Left renal cortex interstitium (tissue), 4 donors: ENCODE measurements around the gene NIP7. TPM values are rescaled to one million over a fixed set of nuclear protein-coding genes. Genes with fewer than 3 reads are reported as not detected.

ENCODE experiments used
- DNase-seq, 4 donors: peaks; one replicate each; pipeline ENCODE4 v3.0.0-alpha.2; 2013; ENCODE audit warnings: low read depth in 4 of 4, low spot score in 2 of 4, missing footprints in 1 of 4
- polyA plus RNA-seq, 4 donors: library from polyadenylated mRNA; unstranded; fragments of 120-200 nt; gene quantifications; one replicate each; pipeline ENCODE4 v1.2.1, GENCODE V29; 2013; ENCODE audit not compliant: insufficient read length in 4 of 4

The NIP7 gene
- polyA plus RNA-seq, 4 donors, result 28.6 to 35.2 (median 30.6) TPM

DNA sequence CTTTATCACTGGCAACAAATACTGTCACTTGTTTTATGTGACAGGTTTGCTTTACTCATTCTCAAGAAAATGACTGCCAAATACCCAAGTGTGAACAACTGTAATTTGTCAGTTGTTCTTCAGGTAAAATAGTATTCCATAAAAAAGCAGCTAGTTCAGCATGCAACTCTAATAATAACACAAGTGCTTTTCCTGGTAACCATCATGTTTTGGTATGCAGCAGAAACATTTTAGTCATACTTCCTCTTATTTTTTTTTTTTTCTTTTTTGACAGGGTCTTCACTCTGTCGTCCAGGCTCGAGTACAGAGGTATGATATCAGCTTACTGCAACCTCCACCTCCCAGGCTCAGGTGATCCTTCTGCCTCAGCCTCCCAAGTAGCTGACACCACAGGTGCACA is 41.7 kb downstream of the NIP7 start:
- no peak for DNase-seq

DNA sequence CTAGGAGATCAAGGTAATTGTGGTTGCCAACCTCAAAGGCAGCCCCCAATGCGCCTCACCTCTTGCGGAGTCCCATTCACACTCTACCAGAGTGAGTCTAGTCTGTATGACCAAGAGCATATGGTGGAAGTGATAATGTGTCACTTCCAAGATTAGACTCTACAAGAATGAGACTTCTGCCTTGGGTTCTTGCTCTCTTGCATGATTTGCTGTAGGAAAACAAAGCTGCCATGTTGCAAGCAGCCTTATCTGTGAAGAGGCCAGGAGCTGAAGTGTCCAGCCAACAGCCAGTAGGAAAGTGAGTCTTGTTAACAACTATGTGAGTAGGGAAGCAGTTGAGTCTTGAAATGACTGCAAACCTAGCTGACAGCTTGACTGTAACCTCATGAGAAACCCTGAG is 42.8 kb downstream of the NIP7 start:
- DNase-seq, result no peak

- DNase-seq, result no peak
These were observed 45.4 kb downstream of the NIP7 start for GRCh38 chr16:69384974-69385373.

DNA sequence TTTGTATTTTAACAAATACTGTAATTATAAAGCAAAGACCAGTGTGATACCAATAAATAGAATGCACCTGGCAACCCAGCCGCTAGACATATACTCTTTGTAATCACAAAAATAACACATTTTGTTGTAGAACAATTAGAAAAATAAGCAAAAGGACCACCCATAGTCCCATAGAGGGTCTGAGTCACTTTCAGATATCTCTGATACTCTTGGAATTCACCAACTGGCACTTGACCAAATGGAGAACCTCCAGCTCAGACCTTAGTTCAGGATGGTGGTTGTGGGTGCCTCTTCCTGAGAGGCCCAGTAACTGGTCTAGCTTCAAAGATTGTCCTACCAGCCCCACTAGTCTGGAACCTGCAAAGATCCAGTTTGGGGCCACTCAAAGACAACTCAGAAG is 47.0 kb downstream of the NIP7 start:
- no peak for DNase-seq

Other genes with a start within 250 kb of the NIP7 start
- gene HAS3, start 234.1 kb upstream of the NIP7 start, polyA plus RNA-seq, result 1 to 10 TPM; 3.5 to 4.6 (median 3.8) TPM
- gene CHTF8, start 207.2 kb upstream of the NIP7 start, polyA plus RNA-seq, result 100 to 1,000 TPM; 156 to 161 (median 158) TPM
- gene UTP4, start 207.1 kb upstream of the NIP7 start, polyA plus RNA-seq, result 10 to 100 TPM; 52.1 to 65.4 (median 60.8) TPM
- 10 to 100 TPM; 10.0 to 13.3 (median 11.7) TPM for gene SNTB2, start 152.6 kb upstream of the NIP7 start, polyA plus RNA-seq
- 10 to 100 TPM; 42.7 to 57.7 (median 48.5) TPM for gene VPS4A, start 28.4 kb upstream of the NIP7 start, polyA plus RNA-seq
- gene PDF, start 9.2 kb upstream of the NIP7 start, polyA plus RNA-seq, result 1 to 10 TPM; 2.1 to 9.3 (median 5.4) TPM
- 10 to 100 TPM; 28.8 to 43.8 (median 32.4) TPM for gene COG8, start 208 bp upstream of the NIP7 start, polyA plus RNA-seq
- gene TMED6, start 12.0 kb downstream of the NIP7 start, polyA plus RNA-seq, result 1 to 10 TPM; 1.9 to 4.3 (median 2.5) TPM
- gene TERF2, start 46.2 kb downstream of the NIP7 start, polyA plus RNA-seq, result 10 to 100 TPM; 40.7 to 47.0 (median 46.4) TPM
- gene CYB5B, start 84.8 kb downstream of the NIP7 start, polyA plus RNA-seq, result 100 to 1,000 TPM; 124 to 150 (median 131) TPM
- 10 to 100 TPM; 25.3 to 70.2 (median 47.9) TPM for gene NFAT5, start 226.2 kb downstream of the NIP7 start, polyA plus RNA-seq